NCI-H2196 (cell line): ENCODE measurements around the gene SELP.
"Not testable (repeated sequence)": the region's sequence is repeated elsewhere in the genome, so short reads cannot be mapped to it uniquely, and the experiment has no call there.

Source experiments
- DNase-seq: peaks from one replicate; lab custom pipeline; 2025; ENCODE audit not compliant: unreplicated experiment; lab: John Stamatoyannopoulos, UW

The SELP gene

GRCh38 chr1:169630006-169630405 lies at the start of gene SELP:
SELP (minus strand) TSS chr1:169630124; CDS start chr1:169630074, 50 bp downstream.
- no peak for DNase-seq

GRCh38 chr1:169679692-169680091 lies 49.8 kb upstream of the SELP start:
- DNase-seq: no peak

GRCh38 chr1:169676001-169676400 lies 46.1 kb upstream of the SELP start:
- DNase-seq: no peak

DNA sequence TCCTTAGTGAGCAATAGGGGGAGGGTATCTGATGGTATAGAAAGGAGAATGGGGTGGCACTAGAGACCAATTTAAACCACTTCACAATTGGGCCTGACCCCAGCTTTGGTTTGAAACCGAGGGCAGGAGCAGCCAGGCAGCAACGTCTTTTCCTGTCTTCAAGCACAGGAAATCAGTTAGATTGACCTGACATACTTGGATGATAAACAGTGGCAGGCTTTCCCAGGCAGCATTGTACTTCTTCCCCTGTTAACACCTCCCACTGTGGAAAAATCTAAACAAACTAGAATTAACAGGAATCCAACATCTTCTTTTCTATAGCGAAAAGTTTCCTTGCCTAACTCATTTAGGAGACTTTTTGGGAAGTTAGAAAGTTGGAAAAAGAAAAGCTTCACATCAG lies 40.9 kb upstream of the SELP start:
- no peak for DNase-seq

DNA sequence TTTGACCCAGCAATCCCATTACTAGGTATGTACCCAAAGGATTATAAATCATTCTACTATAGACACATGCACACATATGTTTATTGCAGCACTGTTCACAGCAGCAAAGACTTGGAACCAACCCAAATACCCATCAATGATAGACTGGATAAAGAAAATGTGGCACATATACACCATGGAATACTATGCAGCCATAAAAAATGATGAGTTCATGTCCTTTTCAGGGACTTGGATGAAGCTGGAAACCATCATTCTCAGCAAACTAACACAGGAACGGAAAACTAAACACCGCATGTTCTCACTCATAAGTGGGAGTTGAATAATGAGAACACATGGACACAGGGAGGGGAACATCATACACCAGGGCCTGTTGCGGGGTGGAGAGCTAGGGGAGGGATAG lies 40.3 kb upstream of the SELP start:
- DNase-seq: not testable (repeated sequence)

DNA sequence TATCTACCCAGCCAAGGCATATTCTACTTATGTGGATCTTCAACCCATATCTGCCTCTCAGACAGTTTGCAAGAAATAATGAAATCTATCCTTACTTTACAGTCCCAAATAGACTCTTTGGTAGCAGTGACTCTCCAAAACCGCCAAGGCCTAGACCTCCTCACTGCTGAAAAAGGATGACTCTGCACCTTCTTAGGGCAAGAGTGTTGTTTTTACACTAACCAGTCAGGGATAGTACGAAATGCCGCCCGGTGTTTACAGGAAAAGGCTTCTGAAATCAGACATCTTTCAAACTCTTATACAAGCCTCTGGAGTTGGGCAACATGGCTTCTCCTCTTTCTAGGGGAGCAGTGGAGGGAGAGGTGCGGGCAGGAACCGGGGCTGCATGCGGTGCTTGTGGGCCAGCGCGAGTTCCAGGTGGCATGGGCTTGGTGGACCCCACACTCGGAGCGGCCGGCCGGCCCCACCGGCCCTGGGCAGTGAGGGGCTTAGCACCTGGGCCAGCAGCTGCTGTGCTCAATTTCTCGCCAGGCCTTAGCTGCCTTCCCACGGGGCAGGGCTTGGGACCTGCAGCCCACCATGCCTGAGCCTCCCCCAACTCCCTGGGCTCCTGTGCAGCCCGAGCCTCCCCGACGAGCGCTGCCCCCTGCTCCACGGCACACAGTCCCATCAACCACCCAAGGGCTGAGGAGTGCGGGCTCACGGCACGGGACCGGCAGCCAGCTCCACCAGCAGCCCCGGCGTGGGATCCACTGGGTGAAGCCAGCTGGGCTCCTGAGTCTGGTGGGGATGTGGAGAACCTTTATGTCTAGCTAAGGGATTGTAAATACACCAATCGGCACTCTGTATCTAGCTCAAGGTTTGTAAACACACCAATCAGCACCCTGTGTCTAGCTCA lies 38.0 kb upstream of the SELP start:
- DNase-seq: not testable (repeated sequence)

GRCh38 chr1:169667227-169667639 lies 37.3 kb upstream of the SELP start:
- not testable (repeated sequence) for DNase-seq

GRCh38 chr1:169662680-169663079 lies 32.8 kb upstream of the SELP start:
- DNase-seq: not testable (repeated sequence)

- not testable (repeated sequence) for DNase-seq
Measured at GRCh38 chr1:169661066-169661465, 31.1 kb upstream of the SELP start.

- not testable (repeated sequence) for DNase-seq
Measured at GRCh38 chr1:169658777-169659176, 28.9 kb upstream of the SELP start.

DNA sequence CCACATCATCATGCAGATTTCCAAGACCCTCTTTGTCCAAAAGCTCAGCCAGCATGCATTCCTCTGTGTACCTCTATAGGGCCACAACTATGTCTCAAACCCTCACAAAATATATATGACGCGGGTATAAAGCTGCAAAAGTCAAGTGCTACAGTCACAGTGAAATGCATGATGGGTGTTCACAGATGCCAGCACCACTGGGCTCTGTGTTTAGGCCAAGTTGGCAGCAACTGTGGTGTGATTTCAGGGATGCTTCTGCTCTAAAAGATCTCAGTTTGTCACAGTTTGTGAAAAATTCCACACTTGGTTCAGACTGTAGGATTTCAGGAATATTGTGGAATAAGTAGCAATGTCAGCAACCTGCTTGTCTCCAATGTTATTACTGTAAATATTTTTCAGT lies 23.9 kb upstream of the SELP start:
- DNase-seq: no peak

DNA sequence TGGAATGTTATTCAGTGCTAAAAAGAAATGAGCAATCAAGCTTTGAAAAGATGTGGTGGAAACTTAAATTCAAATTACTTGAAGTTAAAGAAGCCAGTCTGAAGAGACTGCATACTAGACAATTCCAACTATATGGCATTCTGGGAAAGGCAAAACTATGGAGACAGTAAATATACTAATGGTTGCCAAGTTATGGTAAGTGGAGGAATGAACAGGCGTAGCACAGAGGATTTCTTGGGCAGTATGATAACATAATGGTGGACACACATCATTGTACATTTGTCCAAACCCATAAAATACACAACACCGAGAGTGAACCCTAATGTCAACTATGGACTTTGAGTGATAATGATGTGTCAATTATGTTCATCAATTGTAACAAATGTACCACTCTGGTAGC lies 21.1 kb upstream of the SELP start:
- no peak for DNase-seq

DNA sequence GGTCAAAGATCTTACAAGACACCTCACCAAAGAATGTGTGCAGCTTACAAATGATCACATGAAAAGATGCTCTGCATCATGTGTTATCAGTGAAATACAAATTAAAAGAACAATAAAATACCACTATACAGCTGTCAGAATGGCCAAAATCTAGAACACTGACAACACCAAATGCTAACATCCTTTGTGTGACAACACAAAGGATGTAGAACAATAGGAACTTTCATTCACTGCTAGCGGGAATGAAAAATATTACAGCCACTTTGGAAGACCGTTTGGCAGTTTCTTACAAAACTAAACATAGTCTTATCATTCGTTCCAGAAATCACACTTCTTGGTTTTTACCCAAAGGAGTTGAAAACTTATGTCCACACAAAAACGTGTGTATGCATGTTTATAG lies 20.6 kb upstream of the SELP start:
- no peak for DNase-seq

DNA sequence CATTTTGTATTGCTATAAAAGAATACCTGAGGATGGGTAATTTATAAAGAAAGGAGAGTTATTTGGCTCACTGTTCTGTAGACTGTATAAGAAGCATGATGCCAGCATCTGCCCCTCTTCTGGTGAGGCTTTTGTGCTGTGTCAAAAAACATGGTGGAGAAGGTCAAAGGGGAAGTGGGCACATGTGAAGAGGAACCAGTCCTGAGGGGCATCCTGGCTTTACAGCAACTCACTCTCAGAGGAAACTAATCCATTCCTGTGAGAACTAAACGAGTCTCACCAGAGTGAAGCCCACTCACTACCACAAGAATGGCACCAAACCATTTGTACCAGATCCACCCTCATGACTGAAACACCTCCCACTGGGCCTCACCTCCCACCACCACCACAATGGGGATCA lies 18.8 kb upstream of the SELP start:
- DNase-seq: no peak

- no peak for DNase-seq
Measured at GRCh38 chr1:169648187-169648586, 18.3 kb upstream of the SELP start.

GRCh38 chr1:169647512-169647911 lies 17.6 kb upstream of the SELP start:
- no peak for DNase-seq

GRCh38 chr1:169644297-169644696 lies 14.4 kb upstream of the SELP start:
- DNase-seq: no peak

DNA sequence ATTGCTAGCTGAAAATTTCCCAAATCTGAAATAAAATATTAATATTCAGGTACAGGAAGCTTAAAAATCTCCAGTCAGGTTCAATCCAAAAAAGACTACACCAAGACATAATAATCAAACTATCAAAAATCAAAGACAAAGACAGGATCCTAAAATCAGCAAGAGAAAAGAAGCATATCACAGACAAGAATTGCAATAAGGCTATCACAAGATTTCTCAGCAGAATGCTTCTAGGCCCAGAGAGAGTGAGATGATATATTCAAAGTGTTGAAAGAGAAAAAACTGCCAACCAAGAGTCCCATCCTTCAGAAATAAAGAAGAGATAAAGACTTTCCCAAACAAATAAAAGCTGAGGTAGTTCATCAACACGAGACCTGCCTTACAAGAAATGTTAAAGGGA lies 5.0 kb upstream of the SELP start:
- no peak for DNase-seq

GRCh38 chr1:169634145-169634544 lies 4.2 kb upstream of the SELP start:
- DNase-seq: no peak

- DNase-seq: no peak
Measured at GRCh38 chr1:169631249-169631648, 1.3 kb upstream of the SELP start.

DNA sequence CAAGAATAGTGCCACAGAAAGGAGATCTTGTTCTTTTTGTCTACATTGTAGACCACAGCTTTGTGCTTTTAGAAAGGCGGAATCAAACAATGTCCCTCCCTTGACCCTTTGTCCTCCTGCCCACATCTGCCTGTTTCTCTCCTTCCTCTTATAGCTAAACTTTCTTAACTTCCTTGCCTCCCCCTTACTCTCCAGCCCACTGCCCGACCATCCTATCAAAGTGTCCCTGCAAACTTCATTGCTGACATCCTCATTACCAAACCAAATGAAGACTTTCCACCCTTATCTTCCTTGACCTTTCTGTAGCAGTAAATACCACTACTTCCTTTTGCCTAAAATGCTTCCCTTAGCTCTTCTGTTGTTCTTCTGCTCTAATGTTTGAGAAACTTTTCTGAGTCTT lies 5.0 kb downstream of the SELP start:
- no peak for DNase-seq

DNA sequence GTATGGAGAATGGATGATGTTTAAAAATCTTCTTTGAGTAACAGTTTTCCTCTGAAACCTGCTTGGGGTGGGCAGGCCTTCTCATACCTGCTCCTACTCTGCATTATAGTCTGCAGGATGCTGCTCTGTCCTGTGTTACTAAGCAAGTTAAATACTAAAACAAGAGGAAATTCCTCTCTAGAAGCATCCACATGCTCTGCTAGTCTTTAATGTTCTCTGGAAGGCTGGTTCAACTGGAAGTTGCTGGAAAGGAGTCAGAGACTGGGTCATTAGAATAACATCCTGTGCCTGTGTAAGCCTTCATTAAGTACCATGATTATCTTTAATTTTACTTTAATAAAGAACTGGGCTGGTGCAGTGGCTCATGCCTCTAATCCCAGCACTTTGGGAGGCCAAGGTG lies 5.8 kb downstream of the SELP start:
- no peak for DNase-seq
